CD4-positive, alpha-beta T cell (primary cell): ENCODE data around the gene CACNA2D3. TPM values are rescaled to one million over a fixed set of nuclear protein-coding genes. Genes with fewer than 3 reads are reported as not detected.

ENCODE experiments used
- ATAC-seq: fragments of 200-7000 bp; cut with Tn5 transposase; one replicate; pipeline ENCODE4 v1.10.0; 2022; ENCODE audit warnings: mild to moderate bottlenecking; ENCODE audit not compliant: poor library complexity
- CTCF ChIA-PET: fragments of 350-600 bp; sonication (Branson Sonifier 250); formaldehyde crosslinking; loops from one replicate; lab custom pipeline; 2021; ENCODE audit warnings: antibody characterized with exemption, inconsistent platforms; lab: Charles Lee
- POLR2A ChIA-PET: fragments of 350-600 bp; sonication (Branson Sonifier 250); formaldehyde crosslinking; loops from one replicate; lab custom pipeline; 2021; ENCODE audit warnings: antibody characterized with exemption, inconsistent platforms; lab: Charles Lee
- DNase-seq, 14 experiments: peaks; one replicate each; pipeline ENCODE4 v3.0.0-alpha.2; 2013 to 2020; ENCODE audit warnings: mixed read lengths in 2 of 14
- H3K27ac ChIP-seq, 2 donors: one replicate each; pipeline versions ENCODE4 v1.5.1 to v1.7.0; 2013; ENCODE audit warnings: low read length in 2 of 2, low read depth in 1 of 2, mild to moderate bottlenecking in 1 of 2
- H3K27me3 ChIP-seq, 2 experiments: 1 replicate in 1 of 2; 2 replicates in 1 of 2; pipeline versions ENCODE4 v1.6.1 to v1.7.0; 2013; ENCODE audit warnings: low read length in 2 of 2, control low read depth in 1 of 2, mild to moderate bottlenecking in 1 of 2, moderate library complexity in 1 of 2; ENCODE audit not compliant: insufficient read depth in 2 of 2, control insufficient read depth in 1 of 2
- H3K36me3 ChIP-seq: one replicate; pipeline ENCODE4 v1.6.1; 2013; ENCODE audit warnings: low read length, control low read depth; ENCODE audit not compliant: insufficient read depth
- H3K4me1 ChIP-seq: one replicate; pipeline ENCODE4 v1.6.1; 2013; ENCODE audit warnings: low read length, control low read depth; ENCODE audit not compliant: insufficient read depth
- H3K4me3 ChIP-seq: one replicate; pipeline ENCODE4 v1.5.1; 2013; ENCODE audit warnings: mild to moderate bottlenecking, low read length, moderate library complexity
- H3K9me3 ChIP-seq, 2 experiments: 1 replicate in 1 of 2; 2 replicates in 1 of 2; pipeline versions ENCODE4 v1.6.1 to v1.7.0; 2013; ENCODE audit warnings: low read length in 2 of 2, mild to moderate bottlenecking in 2 of 2, control low read depth in 1 of 2, moderate library complexity in 1 of 2; ENCODE audit not compliant: control insufficient read depth in 1 of 2, insufficient read depth in 1 of 2
- H3K27ac Mint-ChIP-seq: one replicate; pipeline ENCODE4 v1.8.0; 2020; ENCODE audit warnings: mixed read lengths
- H3K27me3 Mint-ChIP-seq: one replicate; pipeline ENCODE4 v1.8.0; 2021; ENCODE audit warnings: mixed read lengths
- H3K36me3 Mint-ChIP-seq: one replicate; pipeline ENCODE4 v1.8.0; 2021; ENCODE audit warnings: low read depth, mixed read lengths
- H3K4me1 Mint-ChIP-seq: one replicate; pipeline ENCODE4 v1.8.0; 2021; ENCODE audit warnings: low read depth, mixed read lengths
- H3K4me3 Mint-ChIP-seq: one replicate; pipeline ENCODE4 v1.8.0; 2020; ENCODE audit warnings: mild to moderate bottlenecking, mixed read lengths
- H3K9me3 Mint-ChIP-seq: one replicate; pipeline ENCODE4 v1.8.0; 2020; ENCODE audit warnings: mixed read lengths
- CTCF ChIP-seq: fragments of 200-600 bp; IDR thresholded peaks from one replicate; pipeline ENCODE4 v1.8.0; 2022; ENCODE audit warnings: antibody characterized with exemption, mild to moderate bottlenecking
- intact Hi-C, 2 experiments: fragments of 100-400 bp; cut with DNase I in 1 of 2; cut with micrococcal nuclease in 1 of 2; formaldehyde crosslinking; loops; one replicate each; pipeline versions ENCODE4 v1.15.1 to v1.9.0; 2023 to 2025; cut with DNase I, micrococcal nuclease
- total RNA-seq, 174 experiments: library from RNA in 2 of 174; stranded (reverse) in 2 of 174; gene quantifications; one replicate each; pipeline ENCODE4 v1.2.3 and lab custom pipeline; 2021 to 2026

Gene CACNA2D3
- total RNA-seq, 2 experiments from 2014 or later, result 0.08 TPM; not detected in 1

- no peak overlapping the region for H3K4me3 Mint-ChIP-seq
- Histone ChIP-seq H3K4me1 (no peaks in the 10 kb centered on the region), H3K27me3 (no peaks in the 10 kb centered on the region), H3K9me3 (peaks cover 0 to 12% of the 10 kb centered on the region in 2 experiments), H3K27ac (no peak overlapping the region), H3K36me3 (no peaks in the 10 kb centered on the region), H3K4me3 (no peak overlapping the region)
- ChIA-PET CTCF (no interaction called here), POLR2A (no interaction called here)
- ATAC-seq (no peak), DNase-seq (no peak)
- intact Hi-C loops, result no loop called here
- no peaks in the 10 kb centered on the region for H3K27me3 Mint-ChIP-seq
- no peaks in the 10 kb centered on the region for H3K36me3 Mint-ChIP-seq
- no peaks in the 10 kb centered on the region for H3K4me1 Mint-ChIP-seq
- H3K9me3 Mint-ChIP-seq, result peaks cover 3% of the 10 kb centered on the region
- H3K27ac Mint-ChIP-seq, result no peak overlapping the region
- TF ChIP-seq CTCF, result no peak
These were observed 794.4 kb downstream of the CACNA2D3 start for GRCh38 chr3:54916732-54917131.

GRCh38 chr3:54917174-54917573 is 794.8 kb downstream of the CACNA2D3 start:
- no peaks in the 10 kb centered on the region for H3K4me1 Mint-ChIP-seq
- H3K27me3 ChIP-seq, result no peaks in the 10 kb centered on the region
- no peaks in the 10 kb centered on the region for H3K4me1 ChIP-seq
- DNase-seq (no peak), ATAC-seq (no peak)
- H3K27ac Mint-ChIP-seq, result no peak overlapping the region
- intact Hi-C loops, result no loop called here
- POLR2A ChIA-PET, result no interaction called here
- no peak for TF ChIP-seq CTCF
- no peaks in the 10 kb centered on the region for H3K36me3 ChIP-seq
- peaks cover 3% of the 10 kb centered on the region for H3K9me3 Mint-ChIP-seq
- no peak overlapping the region for H3K27ac ChIP-seq
- no peak overlapping the region for H3K4me3 ChIP-seq
- H3K4me3 Mint-ChIP-seq, result no peak overlapping the region
- H3K27me3 Mint-ChIP-seq, result no peaks in the 10 kb centered on the region
- H3K36me3 Mint-ChIP-seq, result no peaks in the 10 kb centered on the region
- CTCF ChIA-PET, result no interaction called here
- H3K9me3 ChIP-seq, result peaks cover 0 to 12% of the 10 kb centered on the region in 2 experiments

GRCh38 chr3:54917862-54918261 is 795.5 kb downstream of the CACNA2D3 start:
- H3K4me3 Mint-ChIP-seq, result no peak overlapping the region
- Histone ChIP-seq H3K9me3 (peaks cover 0 to 12% of the 10 kb centered on the region in 2 experiments), H3K27ac (no peak overlapping the region), H3K27me3 (no peaks in the 10 kb centered on the region), H3K4me3 (no peak overlapping the region), H3K36me3 (no peaks in the 10 kb centered on the region), H3K4me1 (no peaks in the 10 kb centered on the region)
- no peak overlapping the region for H3K27ac Mint-ChIP-seq
- H3K27me3 Mint-ChIP-seq, result no peaks in the 10 kb centered on the region
- ATAC-seq (no peak), DNase-seq (no peak)
- no peaks in the 10 kb centered on the region for H3K36me3 Mint-ChIP-seq
- no peaks in the 10 kb centered on the region for H3K4me1 Mint-ChIP-seq
- POLR2A ChIA-PET, result no interaction called here
- H3K9me3 Mint-ChIP-seq, result no peaks in the 10 kb centered on the region
- CTCF ChIA-PET, result no interaction called here
- intact Hi-C loops, result no loop called here
- TF ChIP-seq CTCF, result no peak
